Measurements from ENCODE around the gene MELTF. TPM values are rescaled to one million over a fixed set of nuclear protein-coding genes. Genes with fewer than 3 reads are reported as not detected.
"Not testable (repeated sequence)": the region's sequence is repeated elsewhere in the genome, so short reads cannot be mapped to it uniquely, and the experiment has no call there.

The MELTF gene
- 0.07 and 0.43 TPM in 2 replicates for total RNA-seq (2014; rRNA removed; shearing (Covaris generic); ENCODE audit: low replicate concordance)

DNA sequence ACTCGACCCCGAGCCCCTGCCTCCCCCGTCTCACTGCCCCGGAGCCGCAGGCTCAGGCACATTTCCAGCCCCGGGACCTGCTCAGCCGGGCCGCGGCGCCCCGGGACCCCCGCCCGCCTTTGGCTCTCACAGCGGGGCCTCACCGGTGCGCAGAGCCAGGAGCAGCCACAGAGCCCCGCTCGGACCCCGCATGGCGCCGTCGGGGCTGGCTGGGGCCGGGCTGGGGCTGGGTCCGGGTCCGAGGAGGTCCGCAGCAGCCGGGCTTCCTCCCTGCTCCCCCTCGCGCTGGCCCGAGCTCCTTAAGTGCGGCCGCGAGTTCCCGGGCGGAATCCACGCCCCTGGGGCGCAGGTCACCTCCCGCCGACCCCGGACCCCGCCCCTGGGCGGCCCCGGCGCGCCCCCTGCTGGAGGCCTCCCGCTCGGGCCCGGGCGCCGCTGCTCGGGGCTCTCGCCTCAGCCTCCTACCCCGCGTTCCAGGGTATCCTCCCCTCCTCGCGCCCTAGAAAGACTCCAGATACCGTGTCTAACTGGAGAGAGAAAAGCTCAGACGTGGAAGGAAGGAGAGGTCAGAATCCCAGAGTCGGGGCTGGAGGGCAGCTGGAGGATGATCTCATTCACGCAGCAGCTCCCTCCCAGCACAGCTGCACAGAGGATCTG lies at the start of gene MELTF:
Gene MELTF (minus strand): TSS at position 307 of the 657 bp plus-strand sequence. CDS start 115 bp downstream, at position 192.
- Histone ChIP-seq H2AFZ (ENCODE audit: low read length) (no peak within 1 kb of the TSS), H3K9ac (ENCODE audit: low read length) (peak within 1 kb of the TSS; percentile 29; the same call in 1 of the 2 replicates), H3K9me3 (ENCODE audit: low read length) (no peaks in the 10 kb centered on the region), H3K36me3 (ENCODE audit: insufficient read depth, low read length) (no peaks in the 10 kb centered on the region), H3K27me3 (ENCODE audit: low read length) (no peaks in the 10 kb centered on the region), H3K4me2 (ENCODE audit: low read depth, low read length, poor library complexity, severe bottlenecking) (peak within 1 kb of the TSS; percentile 68), H3K4me3 (ENCODE audit: low read length) (peak within 1 kb of the TSS; percentile 55; the same call in 1 of the 2 replicates), H3K79me2 (ENCODE audit: low read length) (no peaks in the 10 kb centered on the region), H3K27ac (ENCODE audit: low read length) (no peak within 1 kb of the TSS), H3K9me2 (replicated peaks; ENCODE audit: insufficient read depth, low read length) (no peaks in the 10 kb centered on the region), H3K4me1 (ENCODE audit: low read length) (peaks cover 28% of the 10 kb centered on the region), H4K20me1 (ENCODE audit: insufficient read depth, low read depth, low read length) (peaks cover 25% of the 10 kb centered on the region; the same call in 1 of the 2 replicates)
- DNase-seq = peak; percentile 92

- no peaks in the 10 kb centered on the region for H3K79me2 ChIP-seq (ENCODE audit: low read length)
- DNase-seq = no peak
- H4K20me1 ChIP-seq (ENCODE audit: insufficient read depth, low read depth, low read length) = no peaks in the 10 kb centered on the region
- H3K4me3 ChIP-seq (ENCODE audit: low read length) = no peak overlapping the region
- no peak overlapping the region for H3K4me2 ChIP-seq (ENCODE audit: low read depth, low read length, poor library complexity, severe bottlenecking)
- H3K4me1 ChIP-seq (ENCODE audit: low read length) = no peaks in the 10 kb centered on the region
- no peaks in the 10 kb centered on the region for H3K9me2 ChIP-seq (replicated peaks; ENCODE audit: insufficient read depth, low read length)
- no peaks in the 10 kb centered on the region for H3K27me3 ChIP-seq (ENCODE audit: low read length)
- no peaks in the 10 kb centered on the region for H3K9me3 ChIP-seq (ENCODE audit: low read length)
- no peak overlapping the region for H3K27ac ChIP-seq (ENCODE audit: low read length)
- H2AFZ ChIP-seq (ENCODE audit: low read length) = no peak overlapping the region
- H3K9ac ChIP-seq (ENCODE audit: low read length) = no peak overlapping the region
- H3K36me3 ChIP-seq (ENCODE audit: insufficient read depth, low read length) = peaks cover 13% of the 10 kb centered on the region; the same call in 1 of the 2 replicates
Measured at GRCh38 chr3:197076415-197076814, 46.8 kb upstream of the MELTF start.

DNA sequence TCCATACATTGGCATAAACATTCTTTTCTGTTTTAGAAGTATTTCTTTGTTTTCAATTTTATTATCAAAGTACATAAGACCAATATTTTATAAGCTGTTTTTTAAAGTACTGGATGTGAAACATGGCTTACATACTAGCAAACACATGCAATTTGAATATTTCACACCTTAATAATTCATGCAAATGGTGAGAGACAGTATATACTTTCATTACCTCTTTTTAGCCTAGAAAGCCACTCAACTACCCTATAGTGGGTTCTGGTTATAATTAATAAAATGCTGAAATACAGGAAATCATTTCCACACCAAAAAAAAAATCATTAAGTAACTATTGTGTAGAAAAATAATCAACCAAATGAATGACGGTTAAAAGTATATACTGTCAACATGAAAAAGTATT lies 38.5 kb upstream of the MELTF start:
- Histone ChIP-seq H3K27ac (ENCODE audit: low read length) (peak overlapping the region; percentile 30; the same call in 1 of the 2 replicates), H3K79me2 (ENCODE audit: low read length) (no peaks in the 10 kb centered on the region), H3K4me3 (ENCODE audit: low read length) (no peak overlapping the region; the same call in 1 of the 2 replicates), H4K20me1 (ENCODE audit: insufficient read depth, low read depth, low read length) (no peaks in the 10 kb centered on the region), H3K9ac (ENCODE audit: low read length) (no peak overlapping the region), H3K9me2 (replicated peaks; ENCODE audit: insufficient read depth, low read length) (no peaks in the 10 kb centered on the region), H3K27me3 (ENCODE audit: low read length) (no peaks in the 10 kb centered on the region), H3K9me3 (ENCODE audit: low read length) (no peaks in the 10 kb centered on the region), H2AFZ (ENCODE audit: low read length) (no peak overlapping the region), H3K4me2 (ENCODE audit: low read depth, low read length, poor library complexity, severe bottlenecking) (peak overlapping the region; percentile 29), H3K36me3 (ENCODE audit: insufficient read depth, low read length) (peaks cover 25% of the 10 kb centered on the region), H3K4me1 (ENCODE audit: low read length) (peaks cover 24% of the 10 kb centered on the region)
- DNase-seq = peak; percentile 87

DNA sequence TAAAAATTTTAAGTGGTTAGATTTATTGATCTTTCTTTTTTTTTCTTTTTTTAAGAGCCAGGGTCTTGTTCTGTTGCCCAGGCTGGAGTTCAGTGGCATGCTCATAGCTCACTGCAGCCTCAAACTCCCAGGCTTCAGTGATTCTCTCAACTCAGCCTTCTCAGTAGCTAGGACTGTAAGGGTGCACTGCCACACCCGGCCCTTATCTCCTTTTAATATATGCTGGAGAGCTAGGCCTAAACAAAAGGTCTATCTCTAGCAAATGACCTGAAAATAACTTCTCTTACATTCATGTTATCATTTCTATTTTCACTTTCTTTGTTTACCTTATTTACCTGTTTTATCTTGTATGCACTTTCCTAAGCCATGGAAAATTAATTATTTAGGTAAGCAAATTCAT lies 35.2 kb upstream of the MELTF start:
- H3K9me2 ChIP-seq (replicated peaks; ENCODE audit: insufficient read depth, low read length) = no peaks in the 10 kb centered on the region

DNA sequence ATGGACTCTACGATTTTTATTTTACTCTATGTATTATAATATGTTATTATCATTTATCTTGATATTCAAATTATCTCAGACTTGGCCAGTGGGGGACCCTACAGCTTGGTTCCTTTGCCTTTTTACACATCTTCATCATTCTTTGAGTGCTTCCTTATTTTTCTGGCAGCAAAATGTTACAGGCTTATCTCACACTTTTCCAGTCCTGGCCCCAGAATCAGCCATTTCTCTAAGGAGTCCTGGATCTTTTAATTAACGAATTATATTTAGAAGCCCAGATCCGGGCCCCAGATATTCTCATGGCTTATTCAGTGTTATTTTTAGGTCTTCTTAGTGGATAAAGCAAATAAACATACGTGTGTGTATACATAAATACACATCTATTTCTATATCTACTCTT lies 32.8 kb upstream of the MELTF start:
- no peak overlapping the region for H3K4me2 ChIP-seq (ENCODE audit: low read depth, low read length, poor library complexity, severe bottlenecking)
- H3K36me3 ChIP-seq (ENCODE audit: insufficient read depth, low read length) = peaks cover 48% of the 10 kb centered on the region
- no peaks in the 10 kb centered on the region for H3K79me2 ChIP-seq (ENCODE audit: low read length)
- H3K4me1 ChIP-seq (ENCODE audit: low read length) = peaks cover 6% of the 10 kb centered on the region; the same call in 1 of the 2 replicates
- no peaks in the 10 kb centered on the region for H3K9me3 ChIP-seq (ENCODE audit: low read length)
- H3K27ac ChIP-seq (ENCODE audit: low read length) = no peak overlapping the region
- H3K9me2 ChIP-seq (replicated peaks; ENCODE audit: insufficient read depth, low read length) = no peaks in the 10 kb centered on the region
- no peak overlapping the region for H2AFZ ChIP-seq (ENCODE audit: low read length)
- no peak overlapping the region for H3K4me3 ChIP-seq (ENCODE audit: low read length)
- no peak overlapping the region for H3K9ac ChIP-seq (ENCODE audit: low read length)
- no peaks in the 10 kb centered on the region for H3K27me3 ChIP-seq (ENCODE audit: low read length)
- H4K20me1 ChIP-seq (ENCODE audit: insufficient read depth, low read depth, low read length) = no peaks in the 10 kb centered on the region
- no peak for DNase-seq

More for the DNA sequence above, 35.2 kb upstream of the MELTF start:
- no peak overlapping the region for H3K9ac ChIP-seq (ENCODE audit: low read length)
- H4K20me1 ChIP-seq (ENCODE audit: insufficient read depth, low read depth, low read length) = no peaks in the 10 kb centered on the region
- H2AFZ ChIP-seq (ENCODE audit: low read length) = no peak overlapping the region
- H3K79me2 ChIP-seq (ENCODE audit: low read length) = no peaks in the 10 kb centered on the region
- DNase-seq = no peak
- H3K27ac ChIP-seq (ENCODE audit: low read length) = no peak overlapping the region
- H3K36me3 ChIP-seq (ENCODE audit: insufficient read depth, low read length) = peaks cover 38% of the 10 kb centered on the region
- H3K4me3 ChIP-seq (ENCODE audit: low read length) = no peak overlapping the region
- no peaks in the 10 kb centered on the region for H3K9me3 ChIP-seq (ENCODE audit: low read length)
- no peaks in the 10 kb centered on the region for H3K27me3 ChIP-seq (ENCODE audit: low read length)
- H3K4me1 ChIP-seq (ENCODE audit: low read length) = peaks cover 23% of the 10 kb centered on the region
- H3K4me2 ChIP-seq (ENCODE audit: low read depth, low read length, poor library complexity, severe bottlenecking) = no peak overlapping the region

GRCh38 chr3:197051637-197052036 lies 22.0 kb upstream of the MELTF start:
- not testable (repeated sequence) for H4K20me1 ChIP-seq (ENCODE audit: insufficient read depth, low read depth, low read length); H3K27ac ChIP-seq (ENCODE audit: low read length); H3K9ac ChIP-seq (ENCODE audit: low read length); H3K4me2 ChIP-seq (ENCODE audit: low read depth, low read length, poor library complexity, severe bottlenecking); H3K79me2 ChIP-seq (ENCODE audit: low read length); DNase-seq; H3K27me3 ChIP-seq (ENCODE audit: low read length); H3K9me2 ChIP-seq (replicated peaks; ENCODE audit: insufficient read depth, low read length); H3K9me3 ChIP-seq (ENCODE audit: low read length); H2AFZ ChIP-seq (ENCODE audit: low read length); H3K4me3 ChIP-seq (ENCODE audit: low read length); H3K4me1 ChIP-seq (ENCODE audit: low read length)
- H3K36me3 ChIP-seq (ENCODE audit: insufficient read depth, low read length) = peaks cover 11% of the 10 kb centered on the region; the same call in 1 of the 2 replicates

DNA sequence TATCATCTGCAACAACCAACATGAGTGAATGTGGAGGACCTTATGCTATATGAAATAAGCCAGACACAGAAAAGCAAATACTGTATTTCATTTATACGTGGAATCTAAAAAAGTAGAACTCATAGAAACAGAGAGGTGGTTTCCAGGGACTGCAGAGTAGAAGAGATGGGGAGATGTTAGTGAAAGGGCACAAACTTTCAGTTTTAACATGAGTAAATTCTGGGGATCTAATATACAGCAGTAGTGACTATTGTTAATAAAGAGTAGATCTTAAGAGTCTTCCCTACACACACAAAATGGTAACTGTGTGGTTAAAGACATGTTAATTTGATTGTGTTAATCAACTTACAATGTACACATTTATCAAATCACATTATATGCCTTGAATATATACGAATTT lies 20.9 kb upstream of the MELTF start:
- H3K4me2 ChIP-seq (ENCODE audit: low read depth, low read length, poor library complexity, severe bottlenecking) = no peak overlapping the region
- H3K9ac ChIP-seq (ENCODE audit: low read length) = no peak overlapping the region
- H3K36me3 ChIP-seq (ENCODE audit: insufficient read depth, low read length) = peaks cover under 1% of the 10 kb centered on the region; the same call in 1 of the 2 replicates
- no peaks in the 10 kb centered on the region for H4K20me1 ChIP-seq (ENCODE audit: insufficient read depth, low read depth, low read length)
- H3K4me3 ChIP-seq (ENCODE audit: low read length) = no peak overlapping the region
- no peak overlapping the region for H2AFZ ChIP-seq (ENCODE audit: low read length)
- no peaks in the 10 kb centered on the region for H3K27me3 ChIP-seq (ENCODE audit: low read length)
- H3K9me3 ChIP-seq (ENCODE audit: low read length) = no peaks in the 10 kb centered on the region
- H3K27ac ChIP-seq (ENCODE audit: low read length) = no peak overlapping the region
- no peaks in the 10 kb centered on the region for H3K79me2 ChIP-seq (ENCODE audit: low read length)
- no peak for DNase-seq
- H3K9me2 ChIP-seq (replicated peaks; ENCODE audit: insufficient read depth, low read length) = no peaks in the 10 kb centered on the region
- H3K4me1 ChIP-seq (ENCODE audit: low read length) = no peaks in the 10 kb centered on the region

DNA sequence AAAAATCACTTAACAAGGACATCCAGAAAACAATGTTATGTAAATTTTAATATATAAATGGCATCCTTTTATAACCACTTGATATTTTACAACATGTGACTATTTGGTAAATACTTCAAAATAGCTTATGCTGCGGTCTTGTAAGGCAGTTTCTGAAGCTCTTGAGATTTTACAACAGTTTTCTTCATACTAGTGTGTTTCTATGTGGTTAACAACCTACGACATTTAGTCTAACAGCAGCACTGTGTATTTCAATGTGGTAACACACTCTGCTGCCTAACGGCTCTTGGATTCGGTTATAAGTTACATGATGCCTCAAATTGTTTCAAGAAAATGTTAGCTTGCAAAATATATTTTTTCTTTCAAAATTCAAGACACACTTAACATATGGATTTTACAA lies 12.9 kb upstream of the MELTF start:
- Histone ChIP-seq H3K4me3 (ENCODE audit: low read length) (no peak overlapping the region), H3K9me2 (replicated peaks; ENCODE audit: insufficient read depth, low read length) (no peaks in the 10 kb centered on the region), H4K20me1 (ENCODE audit: insufficient read depth, low read depth, low read length) (no peaks in the 10 kb centered on the region), H3K27ac (ENCODE audit: low read length) (no peak overlapping the region), H3K79me2 (ENCODE audit: low read length) (no peaks in the 10 kb centered on the region), H2AFZ (ENCODE audit: low read length) (no peak overlapping the region), H3K9ac (ENCODE audit: low read length) (no peak overlapping the region), H3K36me3 (ENCODE audit: insufficient read depth, low read length) (peaks cover 10% of the 10 kb centered on the region; the same call in 1 of the 2 replicates), H3K4me2 (ENCODE audit: low read depth, low read length, poor library complexity, severe bottlenecking) (no peak overlapping the region), H3K4me1 (ENCODE audit: low read length) (no peaks in the 10 kb centered on the region), H3K9me3 (ENCODE audit: low read length) (no peaks in the 10 kb centered on the region), H3K27me3 (ENCODE audit: low read length) (no peaks in the 10 kb centered on the region)
- DNase-seq = no peak
